COLO668 (cell line): ENCODE measurements around the gene DNAJA4.
"Not testable (repeated sequence)": the region's sequence is repeated elsewhere in the genome, so short reads cannot be mapped to it uniquely, and the experiment has no call there.

Experiments
- DNase-seq: peaks from one replicate; lab custom pipeline; 2025; ENCODE audit not compliant: unreplicated experiment; lab: John Stamatoyannopoulos, UW

The DNAJA4 gene

DNA sequence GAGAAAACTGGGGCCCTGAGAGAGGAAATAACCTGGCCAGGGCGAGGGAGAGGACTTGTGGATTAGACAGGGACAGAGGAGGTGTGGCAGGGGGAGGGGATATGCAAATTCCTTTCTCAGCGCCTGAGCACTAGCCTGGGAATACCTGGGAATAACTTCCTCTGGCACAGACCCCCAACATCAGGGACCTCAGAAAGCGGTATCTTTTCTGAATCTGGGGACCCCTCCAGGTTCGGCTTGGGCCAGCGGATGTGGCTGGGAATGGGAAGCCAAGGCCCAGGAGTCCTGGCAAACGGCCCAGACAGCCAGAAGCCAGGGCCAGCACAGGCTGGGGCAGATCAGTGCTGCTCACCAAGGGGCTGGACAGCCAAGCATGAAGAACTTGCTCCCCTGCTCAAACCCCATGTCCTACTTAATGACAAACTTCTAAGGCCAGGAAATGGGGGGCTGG is 20.8 kb upstream of the DNAJA4 start:
- no peak for DNase-seq

DNA sequence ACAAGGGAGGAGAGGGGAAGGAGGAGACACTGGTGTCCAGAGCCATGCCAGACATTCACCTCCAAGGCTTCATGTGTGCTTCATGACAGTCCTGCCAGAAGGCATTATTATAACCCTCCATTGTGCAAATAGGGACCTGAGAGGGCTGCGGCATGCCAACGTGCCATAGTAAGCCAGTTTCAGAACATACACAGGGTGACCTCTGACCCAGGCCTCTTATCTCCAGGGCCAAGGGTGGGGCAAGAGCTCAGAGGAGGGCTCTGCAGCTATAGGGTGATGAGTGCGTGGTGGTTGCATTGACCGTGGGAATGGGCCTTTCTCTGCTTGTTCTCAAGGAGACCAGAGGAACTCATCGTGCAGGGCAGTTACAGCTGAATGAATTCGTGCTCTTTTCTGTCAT is 20.3 kb upstream of the DNAJA4 start:
- DNase-seq: no peak

DNA sequence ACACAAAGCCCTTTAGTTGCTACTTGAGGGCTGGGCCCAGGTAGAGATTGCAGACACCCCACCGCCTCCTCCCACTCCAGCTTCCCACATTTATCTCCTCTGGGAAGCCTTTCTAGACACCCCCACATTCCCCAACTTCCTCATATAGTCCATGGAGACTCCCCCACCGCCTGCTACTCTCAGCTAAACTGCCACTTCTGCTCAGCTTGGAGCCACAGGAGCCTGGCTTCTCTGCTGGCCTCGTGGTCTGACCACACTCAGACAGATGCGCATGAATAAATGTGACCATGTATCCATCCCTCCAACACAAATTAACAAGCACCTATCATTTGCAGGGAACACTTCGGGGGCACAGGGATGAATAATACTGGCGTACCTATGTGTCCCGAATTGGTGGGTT is 19.5 kb upstream of the DNAJA4 start:
- DNase-seq: no peak

DNA sequence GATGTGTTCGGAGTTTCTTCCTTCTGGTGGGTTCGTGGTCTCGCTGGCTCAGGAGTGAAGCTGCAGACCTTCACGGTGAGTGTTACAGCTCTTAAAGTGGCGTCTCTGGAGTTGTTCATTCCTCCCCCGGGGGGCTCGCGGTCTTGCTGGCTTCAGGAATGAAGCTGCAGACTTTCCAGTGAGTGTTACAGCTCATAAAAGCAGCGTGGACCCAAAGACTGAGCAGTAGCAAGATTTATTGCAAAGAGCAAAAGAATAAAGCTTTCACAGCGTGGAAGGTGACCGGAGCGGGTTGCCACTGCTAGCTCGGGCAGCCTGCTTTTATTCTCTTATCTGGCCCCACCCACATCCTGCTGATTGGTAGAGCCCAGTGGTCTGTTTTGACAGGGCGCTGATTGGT is 19.0 kb upstream of the DNAJA4 start:
- DNase-seq: not testable (repeated sequence)

DNA sequence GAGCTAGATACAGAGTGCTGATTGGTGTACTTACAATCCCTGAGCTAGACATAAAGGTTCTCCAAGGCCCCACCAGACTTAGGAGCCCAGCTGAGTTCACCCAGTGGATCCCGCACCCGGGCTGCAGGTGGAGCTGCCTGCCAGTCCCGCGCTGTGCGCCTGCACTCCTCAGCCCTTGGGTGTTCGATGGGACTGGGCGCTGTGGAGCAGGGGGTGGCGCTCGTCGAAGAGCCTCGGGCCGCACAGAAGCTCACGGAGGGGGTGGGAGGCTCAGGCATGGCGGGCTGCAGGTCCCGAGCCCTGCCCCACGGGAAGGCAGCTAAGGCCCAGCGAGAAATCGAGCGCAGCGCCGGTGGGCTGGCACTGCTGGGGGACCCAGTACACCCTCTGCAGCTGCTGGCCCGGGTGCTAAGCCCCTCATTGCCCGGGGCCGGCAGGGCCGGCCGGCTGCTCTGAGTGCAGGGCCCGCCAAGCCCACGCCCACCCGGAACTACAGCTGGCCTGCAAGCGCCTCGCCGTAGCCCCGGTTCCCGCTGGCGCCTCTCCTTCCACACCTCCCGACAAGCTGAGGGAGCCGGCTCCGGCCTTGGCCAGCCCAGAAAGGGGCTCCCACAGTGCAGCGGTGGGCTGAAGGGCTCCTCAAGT is 18.3 kb upstream of the DNAJA4 start:
- DNase-seq: not testable (repeated sequence)

DNA sequence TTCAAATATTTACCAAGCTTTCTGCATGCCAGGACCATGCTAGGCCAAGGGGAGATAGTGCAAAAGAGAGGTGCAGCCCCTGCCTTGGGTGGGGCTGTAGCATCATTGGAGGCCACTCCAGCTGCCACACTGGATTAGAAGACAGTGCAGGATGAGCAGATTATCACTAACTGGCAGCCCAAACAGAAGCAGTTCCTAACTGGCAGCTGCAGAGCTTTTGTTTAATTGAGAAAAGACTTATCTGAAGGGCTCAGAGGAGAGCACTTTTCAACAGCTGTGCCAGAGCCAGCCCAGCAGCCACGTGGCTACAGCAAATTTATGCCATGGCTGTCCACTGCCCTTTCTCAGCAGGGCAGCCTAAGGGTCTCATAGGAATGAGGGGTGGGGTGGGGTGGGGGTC is 16.5 kb upstream of the DNAJA4 start:
- peak; percentile 5 for DNase-seq

DNA sequence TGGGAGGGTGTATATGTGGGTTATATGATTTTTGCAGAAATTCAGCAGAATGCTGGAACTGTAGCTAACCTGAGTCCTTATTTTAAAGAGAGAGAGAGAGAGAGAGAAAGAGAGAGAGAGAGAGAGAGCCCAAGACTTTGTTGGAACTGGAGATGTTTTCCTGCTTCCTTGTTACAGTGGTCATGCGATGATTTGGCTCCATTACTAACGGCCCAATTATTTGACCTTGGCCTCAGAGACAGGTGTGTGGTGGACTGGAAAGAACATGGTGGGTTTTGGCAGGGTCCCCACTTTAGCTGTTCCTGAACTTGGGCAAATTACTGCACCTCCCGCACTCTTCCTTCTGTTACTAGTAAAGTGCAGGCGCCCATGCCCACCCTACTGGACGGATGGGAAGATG is 15.2 kb upstream of the DNAJA4 start:
- no peak for DNase-seq

DNA sequence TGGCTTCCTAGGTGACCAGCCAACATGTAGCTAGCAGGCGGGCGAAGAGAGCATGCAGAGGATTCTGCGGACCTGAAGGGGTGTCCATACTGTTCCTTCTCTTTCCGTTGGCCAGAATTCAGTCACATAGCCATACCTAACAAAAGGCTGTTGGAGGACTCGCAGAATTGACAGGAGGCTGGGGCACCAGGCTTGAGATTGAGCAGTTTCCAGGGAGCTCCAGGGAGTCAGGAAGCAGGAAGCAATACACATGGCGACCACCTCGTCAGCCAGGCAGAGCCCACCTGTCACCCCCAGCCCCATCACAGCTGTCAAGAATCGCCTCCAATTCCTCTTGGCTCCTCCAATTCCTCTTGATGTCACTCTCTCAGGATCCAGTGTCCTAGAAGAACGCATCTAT is 13.2 kb upstream of the DNAJA4 start:
- DNase-seq: no peak

DNA sequence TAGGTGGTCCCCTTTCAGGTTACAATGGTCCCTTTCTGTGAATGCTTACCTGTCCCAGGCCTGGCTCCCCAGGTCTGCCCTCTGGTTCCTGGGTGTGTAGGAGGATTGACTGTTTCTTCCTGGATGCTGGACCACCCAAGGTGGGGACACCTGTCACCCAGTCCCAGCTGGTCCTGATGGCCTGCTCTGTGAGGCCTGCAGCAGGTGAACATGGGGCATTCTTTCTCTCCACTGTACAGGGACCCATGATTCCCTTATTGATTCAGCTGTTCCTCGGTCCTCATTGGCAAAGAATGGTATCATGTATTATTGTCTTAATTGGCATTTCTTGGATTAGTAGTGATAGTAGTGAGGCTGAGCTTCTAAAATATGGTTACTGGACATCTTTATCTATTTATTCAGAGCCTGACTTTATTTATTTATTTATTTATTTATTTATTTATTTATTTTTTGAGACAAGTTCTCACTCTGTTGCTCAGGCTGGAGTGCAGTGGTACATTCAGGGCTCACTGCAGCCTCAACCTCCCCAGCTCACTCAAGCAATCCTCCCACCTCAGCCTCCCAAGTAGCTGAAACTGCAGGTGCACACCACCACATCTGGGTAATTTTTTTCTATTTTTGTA is 8.8 kb upstream of the DNAJA4 start:
- DNase-seq: peak; percentile 55

DNA sequence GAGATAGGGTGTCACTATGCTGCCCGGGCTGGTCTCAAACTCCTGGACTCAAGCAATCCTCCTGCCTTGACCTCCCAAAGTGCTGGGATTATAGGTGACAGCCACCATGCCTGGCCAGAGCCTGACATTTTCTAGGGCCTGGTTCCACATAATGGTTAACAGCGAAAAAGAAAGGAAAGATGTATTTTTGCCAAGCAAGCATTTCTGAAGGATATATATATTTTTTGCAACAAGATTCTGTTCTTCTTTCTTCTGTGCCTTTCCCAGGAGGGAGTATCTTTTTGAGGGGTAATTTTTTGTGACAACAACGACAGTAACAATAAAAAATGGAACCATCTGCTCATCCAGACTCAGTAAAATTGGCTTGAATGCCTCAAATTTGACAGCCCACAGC is 8.3 kb upstream of the DNAJA4 start:
- DNase-seq: no peak

DNA sequence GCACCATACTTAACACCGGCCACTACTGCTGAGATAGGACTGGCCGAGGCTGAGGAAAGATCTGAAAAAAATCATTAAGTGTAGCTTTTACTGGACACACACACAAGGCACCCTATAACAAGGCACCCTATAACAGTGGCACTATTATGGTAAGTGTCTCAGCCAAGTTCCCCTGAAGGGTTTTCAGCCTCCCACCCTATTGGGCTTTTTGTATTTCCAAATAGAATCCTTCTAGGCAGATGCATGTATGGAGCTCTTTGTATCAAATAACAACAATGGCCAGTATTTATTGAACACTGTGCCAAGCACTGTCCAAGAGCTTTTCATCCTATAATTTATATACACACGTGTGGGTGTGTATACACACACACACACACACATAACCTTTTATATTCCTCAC is 6.7 kb upstream of the DNAJA4 start:
- no peak for DNase-seq

DNA sequence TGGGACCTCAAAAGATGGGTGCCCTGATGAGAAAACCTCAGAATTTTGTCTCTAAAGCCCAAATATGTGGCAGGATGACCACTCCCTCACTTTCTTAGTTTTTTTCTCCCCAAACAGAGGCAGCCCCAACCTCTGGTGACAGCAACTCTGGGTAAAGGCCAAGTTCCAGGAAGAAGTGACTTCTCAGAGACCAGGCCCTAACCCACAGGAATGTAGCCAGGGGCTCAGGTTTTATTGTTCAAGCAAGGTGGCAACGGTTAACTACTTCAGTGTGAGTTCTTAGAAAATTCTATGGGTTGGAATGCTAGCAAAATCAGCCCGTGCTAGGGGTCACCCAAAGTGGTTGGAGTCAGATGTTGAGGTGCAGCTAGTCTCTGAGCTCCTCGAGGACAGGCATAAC is 5.1 kb upstream of the DNAJA4 start:
- no peak for DNase-seq

DNA sequence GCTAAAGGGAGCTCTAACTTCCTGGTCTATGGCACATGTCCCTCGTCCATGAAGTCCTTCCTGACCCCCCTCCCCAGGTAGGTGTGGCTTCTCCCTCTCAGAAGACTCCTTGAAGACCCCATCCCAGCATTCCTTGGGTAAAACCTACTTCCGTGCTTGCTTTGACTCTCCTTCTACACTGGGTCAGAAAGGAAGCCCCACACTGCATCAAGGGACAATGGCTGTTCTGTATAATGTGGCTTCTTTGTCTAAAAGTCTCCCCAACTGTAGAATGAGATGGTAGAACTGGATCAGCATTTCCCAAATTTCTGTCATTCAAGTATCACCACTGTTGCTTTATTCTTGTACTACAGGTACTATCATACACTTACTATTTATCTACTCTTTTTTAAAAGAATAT is 3.9 kb upstream of the DNAJA4 start:
- no peak for DNase-seq

DNA sequence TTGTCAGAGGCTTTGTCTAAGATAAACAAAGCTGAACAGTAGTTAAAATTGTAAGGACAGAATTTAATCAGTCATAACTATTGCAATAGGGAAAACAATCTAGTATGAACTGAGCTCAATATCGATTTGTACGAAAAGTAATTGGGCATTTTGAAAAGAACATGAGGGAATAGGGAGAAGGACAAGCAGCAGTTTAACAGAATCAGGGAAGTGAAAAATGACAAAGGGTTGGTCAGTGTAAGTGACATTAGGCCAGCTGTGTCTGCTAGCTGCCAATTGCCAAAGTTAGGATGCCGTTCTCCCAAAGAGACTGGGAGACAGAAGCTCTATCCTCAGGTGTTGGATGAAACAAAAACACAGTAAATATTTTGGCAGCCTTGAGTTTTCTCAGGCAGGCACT is 3.3 kb upstream of the DNAJA4 start:
- DNase-seq: no peak

DNA sequence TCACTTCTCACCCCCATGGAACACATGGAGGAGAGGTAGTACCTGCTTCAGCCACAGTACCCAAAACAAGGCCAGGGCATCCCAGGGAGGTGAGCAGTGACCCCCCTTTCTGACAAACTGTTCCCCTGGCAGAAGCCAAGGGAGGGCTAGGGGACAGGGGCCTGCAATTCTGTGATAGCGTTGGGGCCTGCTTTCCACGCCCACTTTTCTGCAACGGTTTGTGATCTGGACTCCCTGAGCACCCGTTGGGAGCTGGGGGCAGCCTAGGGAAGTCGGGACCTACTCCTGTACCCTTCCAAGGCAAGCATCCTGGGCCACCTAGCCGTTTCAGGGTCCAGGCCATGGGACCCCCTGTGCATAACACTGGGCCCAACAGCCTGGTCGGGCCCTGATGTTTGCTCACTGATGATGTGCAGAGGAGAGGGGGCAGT is 996 bp upstream of the DNAJA4 start:
- no peak for DNase-seq

DNA sequence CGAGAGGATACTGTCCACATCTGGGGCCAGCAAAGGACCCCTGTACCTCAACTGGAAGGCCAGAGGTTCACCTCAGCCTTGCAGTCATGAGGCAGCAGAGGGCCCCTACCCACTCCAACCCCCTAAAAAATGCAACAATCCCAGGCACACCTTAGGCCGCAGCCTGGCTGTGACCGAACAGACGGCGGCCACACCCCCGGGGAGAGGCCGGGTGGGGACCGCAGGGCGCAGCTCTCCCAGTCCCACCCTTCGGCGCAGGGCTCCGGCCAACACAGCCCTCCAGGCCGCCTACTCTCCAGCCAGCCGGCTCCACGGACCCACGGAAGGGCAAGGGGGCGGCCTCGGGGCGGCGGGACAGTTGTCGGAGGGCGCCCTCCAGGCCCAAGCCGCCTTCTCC is 457 bp upstream of the DNAJA4 start:
- DNase-seq: no peak

DNA sequence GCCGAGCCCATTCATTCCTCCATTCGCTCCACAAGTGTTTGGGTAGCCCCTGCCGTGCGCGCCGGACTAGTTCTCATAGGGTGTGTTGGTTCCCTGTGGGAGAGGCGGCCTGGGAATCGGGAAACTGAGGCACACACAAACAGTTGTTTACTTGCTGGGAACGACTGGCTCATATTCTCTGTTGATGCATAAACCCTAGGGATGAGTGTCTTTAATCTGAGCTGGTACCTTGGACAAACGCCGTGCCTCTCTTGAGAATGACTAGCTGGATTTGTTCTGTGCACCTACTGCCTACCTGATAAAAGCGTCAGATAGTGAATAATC is 737 bp downstream of the DNAJA4 start:
- no peak for DNase-seq

DNA sequence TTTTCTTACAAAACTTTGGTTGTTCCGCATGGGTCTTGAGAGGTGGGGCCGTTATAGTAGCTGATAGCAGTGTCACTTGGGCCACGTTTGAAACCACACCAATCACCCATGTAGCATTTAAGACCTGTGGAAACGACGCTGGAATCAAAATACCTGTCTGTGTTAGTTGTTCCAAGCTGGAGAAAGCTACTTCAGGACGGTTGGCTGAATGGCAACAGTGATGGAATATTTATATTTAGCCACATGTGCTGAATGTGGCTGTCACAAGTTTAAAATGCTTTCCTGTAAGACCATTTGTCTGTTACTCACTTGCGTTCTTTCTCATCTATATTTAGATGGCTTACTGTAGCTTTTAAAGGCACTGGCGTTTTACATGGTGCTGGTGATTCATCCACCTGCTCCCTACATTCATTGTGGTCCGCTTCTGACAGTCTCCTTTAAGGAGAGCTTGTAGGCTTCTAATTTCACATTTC is 1.4 kb downstream of the DNAJA4 start:
- peak; percentile 27 for DNase-seq

DNA sequence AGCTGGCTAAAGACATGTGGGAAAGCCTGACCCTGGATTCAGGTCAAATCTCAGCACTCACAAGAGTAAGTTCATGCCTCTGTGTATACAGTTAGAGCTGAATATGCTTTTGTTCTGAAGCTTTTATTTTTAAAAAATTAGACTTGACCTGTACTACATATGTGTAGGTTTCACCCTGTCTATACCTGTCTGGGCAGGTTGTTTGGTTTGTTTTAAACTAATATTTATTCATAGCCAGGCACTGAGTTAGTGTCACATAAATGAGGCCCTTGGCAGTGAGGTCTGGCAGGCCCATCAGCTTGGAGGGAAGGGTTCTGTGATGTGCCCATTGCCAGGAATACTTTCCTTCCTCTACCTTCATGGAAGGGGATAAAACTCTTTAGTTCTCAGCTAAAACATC is 1.9 kb downstream of the DNAJA4 start:
- peak; percentile 7 for DNase-seq

DNA sequence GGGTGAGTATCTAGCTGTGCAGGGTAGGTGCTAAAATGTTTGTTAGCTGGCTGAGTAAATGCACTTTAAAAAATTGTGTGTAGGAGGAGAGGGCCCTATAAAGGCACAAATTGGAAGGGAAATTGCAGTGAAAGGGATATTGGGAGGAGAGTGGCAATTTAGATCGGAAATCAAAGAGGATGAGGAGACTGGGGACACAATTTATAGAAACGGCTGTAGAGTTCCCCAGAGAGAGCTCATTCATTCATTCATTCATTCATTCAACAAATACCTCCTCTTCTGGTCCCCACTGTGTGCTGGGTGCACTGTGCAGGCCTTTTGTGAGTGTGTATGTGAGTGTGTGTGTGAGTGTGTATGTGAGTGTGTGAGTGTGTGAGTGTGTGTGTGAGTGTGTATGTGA is 2.4 kb downstream of the DNAJA4 start:
- DNase-seq: no peak

DNA sequence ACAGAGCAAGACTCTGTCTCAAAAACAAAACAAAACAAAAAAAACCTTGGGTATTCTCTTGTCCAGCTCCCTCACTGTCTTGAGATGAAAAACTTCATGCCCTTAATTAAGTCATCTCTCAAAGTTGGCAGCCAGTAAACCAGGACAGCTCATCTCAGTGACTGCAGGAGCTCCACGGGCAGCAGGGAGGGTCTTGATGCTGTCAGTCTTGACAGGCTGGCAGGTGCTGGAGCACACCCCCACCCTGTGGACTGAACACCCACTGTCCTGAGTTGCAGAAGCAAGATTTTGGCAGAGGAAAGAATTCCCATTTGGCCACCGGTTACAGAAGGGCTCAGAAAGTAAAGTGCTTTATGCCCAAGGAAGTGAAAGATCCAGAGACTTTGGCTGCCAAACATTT is 8.0 kb downstream of the DNAJA4 start:
- no peak for DNase-seq

DNA sequence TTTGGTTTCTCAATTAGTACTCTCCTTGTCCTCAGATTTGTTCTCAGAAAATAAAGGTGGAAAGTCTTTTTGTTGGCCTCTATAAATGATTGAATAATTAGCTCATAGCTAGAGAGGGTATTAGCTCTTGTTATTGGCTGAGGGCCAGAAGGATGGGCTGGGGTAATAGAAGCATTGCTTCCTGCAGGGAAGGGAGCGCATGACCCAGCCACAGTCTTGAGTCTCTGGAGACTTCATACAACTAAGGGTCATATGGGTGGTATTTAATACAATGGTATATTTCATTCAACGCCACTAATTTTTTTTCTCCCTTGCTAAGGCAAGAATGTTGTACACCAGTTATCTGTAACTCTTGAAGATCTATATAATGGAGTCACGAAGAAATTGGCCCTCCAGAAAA is 8.4 kb downstream of the DNAJA4 start:
- DNase-seq: no peak

DNA sequence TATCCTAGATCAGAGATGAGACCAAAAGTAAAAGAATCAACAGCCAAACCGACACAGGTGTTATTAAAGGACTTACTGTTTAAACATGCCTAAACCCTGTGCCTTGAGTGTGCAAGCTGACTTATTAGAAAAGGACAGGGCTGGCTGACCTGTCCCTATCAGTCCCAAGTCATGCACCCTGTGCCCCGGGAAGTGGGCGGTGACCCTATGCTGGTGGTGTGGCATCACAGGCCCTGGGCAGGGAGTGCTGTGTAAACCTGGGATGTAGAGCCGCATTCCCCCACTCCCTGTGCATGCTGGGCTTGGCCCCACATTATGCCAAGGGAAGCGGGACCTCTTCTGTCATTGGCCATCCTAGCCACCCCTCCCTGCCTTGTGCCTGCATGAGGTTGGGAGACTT is 10.6 kb downstream of the DNAJA4 start:
- no peak for DNase-seq
